Ishikawa (cell line): ENCODE data around the gene C17orf50.

ENCODE experiments used
- CEBPB ChIP-seq: IDR thresholded peaks from 2 replicates; pipeline ENCODE4 v1.6.1; 2012
- CREB1 ChIP-seq: IDR thresholded peaks from 2 replicates; pipeline ENCODE4 v1.6.1; 2012; ENCODE audit warnings: low read depth
- EGR1 ChIP-seq: IDR thresholded peaks from 2 replicates; pipeline ENCODE4 v1.6.1; 2012
- EP300 ChIP-seq: IDR thresholded peaks from 2 replicates; pipeline ENCODE4 v1.6.1; 2012; ENCODE audit warnings: borderline replicate concordance
- FOXM1 ChIP-seq: IDR thresholded peaks from 2 replicates; pipeline ENCODE4 v1.6.1; 2012; ENCODE audit warnings: low read depth, borderline replicate concordance
- NFIC ChIP-seq: IDR thresholded peaks from 2 replicates; pipeline ENCODE4 v1.6.1; 2012
- RAD21 ChIP-seq: IDR thresholded peaks from 2 replicates; pipeline ENCODE4 v1.6.1; 2012; ENCODE audit warnings: low read depth
- REST ChIP-seq: IDR thresholded peaks from 2 replicates; pipeline ENCODE4 v1.6.1; 2012; ENCODE audit warnings: low read depth, mild to moderate bottlenecking
- TAF1 ChIP-seq: IDR thresholded peaks from 2 replicates; pipeline ENCODE4 v1.6.1; 2012; ENCODE audit warnings: low read depth, mild to moderate bottlenecking
- TCF12 ChIP-seq: IDR thresholded peaks from 2 replicates; pipeline ENCODE4 v1.6.1; 2012; ENCODE audit warnings: low read depth
- TEAD4 ChIP-seq: IDR thresholded peaks from 2 replicates; pipeline ENCODE4 v1.6.1; 2012
- YY1 ChIP-seq: IDR thresholded peaks from 2 replicates; pipeline ENCODE4 v1.6.1; 2012; ENCODE audit warnings: low read depth
- ZBTB7A ChIP-seq: IDR thresholded peaks from 2 replicates; pipeline ENCODE4 v1.6.1; 2012; ENCODE audit warnings: low read depth
- TF ChIP-seq, protein P1 (sequence below): IDR thresholded peaks from 2 replicates; pipeline ENCODE4 v1.6.1; 2012
- TF ChIP-seq, protein P2 (sequence below): IDR thresholded peaks from 2 replicates; pipeline ENCODE4 v1.6.1; 2012

C17orf50 gene

DNA sequence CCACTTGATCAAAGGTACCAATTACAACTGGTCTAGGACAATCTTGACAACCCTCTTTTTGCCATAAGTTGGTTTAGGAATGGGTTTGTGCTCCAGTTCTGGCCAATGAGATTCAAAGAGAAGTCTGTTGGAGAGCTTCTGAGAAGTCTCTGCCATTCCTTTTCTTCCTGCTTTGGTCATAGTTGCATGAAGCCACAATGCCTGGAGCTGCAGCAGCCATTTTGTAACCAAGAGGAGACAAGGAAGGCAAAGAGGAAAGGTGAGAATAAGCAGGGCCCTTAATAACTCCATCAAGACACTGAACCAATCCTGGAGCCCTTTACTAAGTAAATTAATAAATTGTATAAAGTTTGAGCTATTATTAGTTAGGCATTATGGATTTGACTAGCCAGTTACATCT is 3.4 kb upstream of the C17orf50 start:
- TF ChIP-seq, protein P1, sequence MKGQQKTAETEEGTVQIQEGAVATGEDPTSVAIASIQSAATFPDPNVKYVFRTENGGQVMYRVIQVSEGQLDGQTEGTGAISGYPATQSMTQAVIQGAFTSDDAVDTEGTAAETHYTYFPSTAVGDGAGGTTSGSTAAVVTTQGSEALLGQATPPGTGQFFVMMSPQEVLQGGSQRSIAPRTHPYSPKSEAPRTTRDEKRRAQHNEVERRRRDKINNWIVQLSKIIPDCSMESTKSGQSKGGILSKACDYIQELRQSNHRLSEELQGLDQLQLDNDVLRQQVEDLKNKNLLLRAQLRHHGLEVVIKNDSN, result no peak
- TF ChIP-seq CEBPB, result no peak
- TF ChIP-seq REST, result no peak
- TF ChIP-seq TCF12, result no peak
- TF ChIP-seq RAD21, result no peak
- TF ChIP-seq FOXM1, result no peak
- TF ChIP-seq CREB1, result no peak
- TF ChIP-seq ZBTB7A, result no peak
- TF ChIP-seq NFIC, result no peak
- TF ChIP-seq TAF1, result no peak
- TF ChIP-seq TEAD4, result no peak
- TF ChIP-seq, protein P2, sequence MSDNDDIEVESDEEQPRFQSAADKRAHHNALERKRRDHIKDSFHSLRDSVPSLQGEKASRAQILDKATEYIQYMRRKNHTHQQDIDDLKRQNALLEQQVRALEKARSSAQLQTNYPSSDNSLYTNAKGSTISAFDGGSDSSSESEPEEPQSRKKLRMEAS, result no peak
- no peak for TF ChIP-seq YY1

GRCh38 chr17:35761601-35762000 is 914 bp downstream of the C17orf50 start:
- TF ChIP-seq EGR1, result no peak
- TF ChIP-seq RAD21, result no peak
- TF ChIP-seq FOXM1, result no peak
- no peak for TF ChIP-seq TCF12
- TF ChIP-seq ZBTB7A, result no peak
- TF ChIP-seq, protein P1, result no peak
- TF ChIP-seq REST, result no peak
- TF ChIP-seq CEBPB, result no peak
- TF ChIP-seq NFIC, result no peak
- TF ChIP-seq CREB1, result no peak
- no peak for TF ChIP-seq TEAD4
- TF ChIP-seq TAF1, result no peak
- TF ChIP-seq EP300, result no peak
- TF ChIP-seq, protein P2, result no peak
- TF ChIP-seq YY1, result no peak

GRCh38 chr17:35763767-35764122 is 3.1 kb downstream of the C17orf50 start:
- TF ChIP-seq REST (no peak), EP300 (no peak), FOXM1 (no peak), TEAD4 (no peak), NFIC (no peak)
- TF ChIP-seq, protein P2, result no peak

DNA sequence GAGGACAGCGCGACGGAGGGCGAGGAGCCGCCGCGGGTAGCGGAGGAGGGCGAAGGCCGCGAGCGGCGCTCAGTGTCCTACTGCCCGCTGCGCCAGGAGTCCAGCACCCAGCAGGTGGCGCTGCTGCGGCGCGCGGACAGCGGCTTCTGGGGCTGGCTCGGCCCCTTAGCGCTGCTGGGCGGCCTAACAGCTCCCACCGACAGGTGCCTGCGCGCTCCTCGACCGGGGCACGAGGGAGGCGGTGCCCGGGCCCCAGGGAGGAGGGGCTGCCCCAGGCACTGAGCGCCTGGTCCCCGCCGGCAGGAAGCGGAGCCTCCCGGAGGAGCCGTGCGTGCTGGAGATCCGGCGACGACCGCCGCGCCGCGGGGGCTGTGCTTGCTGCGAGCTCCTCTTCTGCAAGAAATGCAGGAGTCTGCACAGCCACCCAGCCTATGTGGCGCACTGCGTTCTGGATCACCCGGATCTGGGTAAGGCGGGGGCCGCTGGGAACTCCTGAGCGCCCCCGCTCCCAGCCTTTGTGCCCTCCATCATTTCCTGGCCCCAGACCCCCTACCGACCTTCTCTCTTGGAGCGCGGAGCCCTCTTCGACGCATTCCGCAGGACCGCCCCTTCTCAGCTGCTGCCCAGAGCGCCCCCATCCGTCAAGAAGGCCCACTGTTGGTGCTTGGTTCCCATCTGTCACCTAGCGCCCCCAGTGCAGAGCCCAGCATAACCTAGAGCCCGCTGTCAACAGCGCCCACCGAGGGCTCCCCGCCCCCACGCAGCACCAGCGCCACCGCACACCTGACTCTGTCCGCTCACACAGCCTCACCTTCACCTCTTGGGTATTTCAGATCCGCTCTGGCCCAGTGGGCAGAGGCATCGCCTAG is 3.7 kb downstream of the C17orf50 start:
- TF ChIP-seq TCF12 (peak; percentile 14; the same call in 1 of the 2 replicates), CEBPB (no peak), RAD21 (peak; percentile 78)
- TF ChIP-seq, protein P2, result peak; percentile 93
